NCI-H1105 treated with DMSO at 0.1 percent for 48 hours (cell line): ENCODE results near the gene ARMC3.
A peak's percentile ranks its signal among the peaks of the same experiment; 100 is the strongest.

Source experiments
- DNase-seq: peaks from one replicate; lab custom pipeline; 2025; lab: John Stamatoyannopoulos, UW

ARMC3 gene

GRCh38 chr10:23078114-23078513 lies 150.3 kb downstream of the ARMC3 start:
- DNase-seq: no peak

GRCh38 chr10:23079700-23080099 lies 151.8 kb downstream of the ARMC3 start:
- DNase-seq: no peak

GRCh38 chr10:23080262-23080661 lies 152.4 kb downstream of the ARMC3 start:
- no peak for DNase-seq

- peak; percentile 22 for DNase-seq
These were observed 153.4 kb downstream of the ARMC3 start for GRCh38 chr10:23081221-23081750.

GRCh38 chr10:23081891-23082290 lies 154.0 kb downstream of the ARMC3 start:
- no peak for DNase-seq
